Measurements from ENCODE around the gene ROS1. TPM values are rescaled to one million over a fixed set of nuclear protein-coding genes. Genes with fewer than 3 reads are reported as not detected.
"Not testable (repeated sequence)": the region's sequence is repeated elsewhere in the genome, so short reads cannot be mapped to it uniquely, and the experiment has no call there.

ROS1 gene
- under 1 TPM in 2 of 4 donors, not detected in 2; under 0.01 to 0.06 TPM for total RNA-seq

DNA sequence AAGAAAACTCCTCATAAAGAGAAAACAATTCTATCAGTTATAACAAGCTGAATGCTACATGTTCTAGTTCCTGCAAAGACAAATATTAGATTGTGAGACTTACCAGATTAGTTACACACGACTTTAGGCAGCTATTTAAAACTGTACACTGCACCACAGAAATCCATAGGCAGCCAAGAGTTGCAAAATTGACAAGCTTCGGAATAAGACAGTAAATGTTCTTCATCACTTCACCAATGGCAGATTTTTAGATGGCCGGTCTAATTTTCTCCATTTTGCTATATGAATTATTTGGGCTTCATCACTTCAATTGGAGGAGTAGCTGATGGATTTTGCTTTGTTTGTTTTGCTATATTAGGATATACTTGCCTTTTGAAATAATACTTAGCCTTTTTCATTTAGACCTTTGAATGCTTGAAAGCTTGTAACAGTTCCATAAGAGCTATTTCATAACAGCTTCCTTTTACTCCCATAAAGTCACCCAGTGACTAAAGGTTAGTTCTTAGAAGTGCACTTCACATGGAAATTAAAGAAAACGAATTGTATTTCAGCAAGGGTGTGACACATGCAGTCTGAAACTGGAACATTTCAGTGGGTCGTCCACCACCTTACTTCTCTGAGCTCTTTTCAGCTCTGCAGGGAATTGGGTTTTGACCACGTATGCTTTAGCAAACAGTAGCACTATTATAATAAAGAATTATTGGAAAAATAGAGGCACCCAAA is at the start of gene ROS1:
Gene ROS1, minus strand, starts transcription at position 512 of the 723 bp plus-strand sequence. Its CDS starts 286 bp downstream, at position 226.
- no peak for DNase-seq (ENCODE audit: extremely low spot score)
- H3K4me3 ChIP-seq = no peak within 1 kb of the TSS
- H3K9me3 ChIP-seq = no peaks in the 10 kb centered on the region
- TF ChIP-seq, protein P1, sequence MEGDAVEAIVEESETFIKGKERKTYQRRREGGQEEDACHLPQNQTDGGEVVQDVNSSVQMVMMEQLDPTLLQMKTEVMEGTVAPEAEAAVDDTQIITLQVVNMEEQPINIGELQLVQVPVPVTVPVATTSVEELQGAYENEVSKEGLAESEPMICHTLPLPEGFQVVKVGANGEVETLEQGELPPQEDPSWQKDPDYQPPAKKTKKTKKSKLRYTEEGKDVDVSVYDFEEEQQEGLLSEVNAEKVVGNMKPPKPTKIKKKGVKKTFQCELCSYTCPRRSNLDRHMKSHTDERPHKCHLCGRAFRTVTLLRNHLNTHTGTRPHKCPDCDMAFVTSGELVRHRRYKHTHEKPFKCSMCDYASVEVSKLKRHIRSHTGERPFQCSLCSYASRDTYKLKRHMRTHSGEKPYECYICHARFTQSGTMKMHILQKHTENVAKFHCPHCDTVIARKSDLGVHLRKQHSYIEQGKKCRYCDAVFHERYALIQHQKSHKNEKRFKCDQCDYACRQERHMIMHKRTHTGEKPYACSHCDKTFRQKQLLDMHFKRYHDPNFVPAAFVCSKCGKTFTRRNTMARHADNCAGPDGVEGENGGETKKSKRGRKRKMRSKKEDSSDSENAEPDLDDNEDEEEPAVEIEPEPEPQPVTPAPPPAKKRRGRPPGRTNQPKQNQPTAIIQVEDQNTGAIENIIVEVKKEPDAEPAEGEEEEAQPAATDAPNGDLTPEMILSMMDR (IDR thresholded peaks at IDR 0.05) = no peak
- TF ChIP-seq POLR2AphosphoS5 (IDR thresholded peaks at IDR 0.05) (no peak), POLR2A (IDR thresholded peaks at IDR 0.05; ENCODE audit: low read depth) (no peak)
- no peaks in the 10 kb centered on the region for H3K36me3 ChIP-seq
- H3K4me1 ChIP-seq = no peaks in the 10 kb centered on the region
- no peak within 1 kb of the TSS for H3K27ac ChIP-seq (replicated peaks in 1 of 4)
- peaks cover 0 to 5% (median 0%) of the 10 kb centered on the region in 4 donors for H3K27me3 ChIP-seq
- intact Hi-C loops (cut with DNase I) = no loop called here
- WGBS = 69% methylated on average over 6 of the region's 6 CpGs

DNA sequence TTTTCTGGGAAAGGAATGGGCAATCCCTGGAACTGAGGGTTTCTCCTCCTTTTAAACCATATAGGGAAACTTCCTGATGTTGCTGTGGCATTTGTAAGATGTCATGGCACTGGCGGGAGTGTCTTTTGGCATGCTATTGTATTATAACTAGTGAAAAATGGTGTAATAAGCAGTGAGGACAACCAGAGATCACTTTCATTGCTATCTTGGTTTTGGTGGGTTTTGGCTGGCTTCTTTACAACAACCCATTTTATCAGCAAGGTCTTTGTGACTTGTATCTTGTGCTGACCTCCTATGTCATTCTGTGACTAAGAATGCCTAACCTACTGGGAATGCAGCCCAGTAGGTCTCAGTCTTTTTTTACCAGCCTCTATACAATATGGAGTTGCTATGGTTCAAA is 47.7 kb upstream of the ROS1 start:
- no peaks in the 10 kb centered on the region for H3K27me3 ChIP-seq
- H3K27ac ChIP-seq (replicated peaks in 1 of 4) = no peak overlapping the region
- H3K4me3 ChIP-seq = no peak overlapping the region
- no peak for DNase-seq (ENCODE audit: extremely low spot score)
- intact Hi-C loops (cut with DNase I) = no loop called here
- WGBS = 85% methylated on average over 1 of the region's 1 CpG
- H3K4me1 ChIP-seq = no peaks in the 10 kb centered on the region
- H3K9me3 ChIP-seq = no peaks in the 10 kb centered on the region
- no peaks in the 10 kb centered on the region for H3K36me3 ChIP-seq
- TF ChIP-seq EP300 (IDR thresholded peaks at IDR 0.05) = no peak
- no peak for TF ChIP-seq POLR2AphosphoS5 (IDR thresholded peaks at IDR 0.05)
- no peak for TF ChIP-seq POLR2A (IDR thresholded peaks at IDR 0.05; ENCODE audit: low read depth)
- TF ChIP-seq, protein P1 (IDR thresholded peaks at IDR 0.05) = no peak

DNA sequence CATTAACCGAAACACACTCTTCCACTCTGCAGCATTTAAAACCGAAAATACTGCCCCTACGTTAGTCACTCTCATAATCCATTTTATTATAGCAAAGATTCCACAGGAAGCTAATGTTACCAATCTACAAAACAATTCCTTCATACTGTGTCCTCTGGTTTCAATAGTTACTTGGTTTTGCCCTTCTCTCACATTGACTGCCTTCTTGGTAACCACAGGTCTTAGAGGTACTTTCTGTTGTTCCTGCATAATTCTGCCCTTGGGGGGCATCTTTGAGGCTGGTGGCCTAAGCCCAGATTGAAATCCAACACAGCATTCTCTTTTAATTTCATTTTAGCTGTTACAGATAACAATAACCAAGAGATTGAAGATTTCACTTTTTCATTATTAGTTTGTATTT is 46.9 kb upstream of the ROS1 start:
- Histone ChIP-seq H3K9me3 (no peaks in the 10 kb centered on the region), H3K27me3 (no peaks in the 10 kb centered on the region), H3K4me3 (no peak overlapping the region), H3K27ac (replicated peaks in 1 of 4) (no peak overlapping the region), H3K36me3 (no peaks in the 10 kb centered on the region), H3K4me1 (no peaks in the 10 kb centered on the region)
- no peak for DNase-seq (ENCODE audit: extremely low spot score)
- no peak for TF ChIP-seq EP300 (IDR thresholded peaks at IDR 0.05)
- TF ChIP-seq, protein P1 (IDR thresholded peaks at IDR 0.05) = no peak
- intact Hi-C loops (cut with DNase I) = no loop called here
- 85% methylated on average over 3 of the region's 3 CpGs for WGBS

DNA sequence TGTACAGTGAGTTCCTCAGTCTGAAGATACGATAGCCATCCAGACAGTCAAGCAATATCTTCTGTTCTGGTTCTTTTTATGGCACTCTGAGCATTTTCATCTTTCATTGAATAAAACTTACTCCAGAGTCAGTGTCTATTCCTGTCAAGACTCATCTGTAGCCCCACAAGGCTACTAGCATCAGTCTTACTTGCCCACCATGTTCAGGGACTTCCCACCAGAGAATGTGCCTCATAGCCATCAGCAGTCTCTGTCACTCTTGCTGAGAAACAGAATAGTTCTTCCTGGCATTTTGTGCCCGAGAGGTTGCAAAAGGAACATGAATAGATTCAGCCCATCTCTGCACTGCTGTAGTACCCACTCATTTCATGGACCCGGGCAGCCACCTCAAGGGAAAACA is 44.0 kb upstream of the ROS1 start:
- Histone ChIP-seq H3K27ac (replicated peaks in 1 of 4) (no peak overlapping the region), H3K4me3 (no peak overlapping the region), H3K36me3 (no peaks in the 10 kb centered on the region), H3K9me3 (no peaks in the 10 kb centered on the region), H3K4me1 (no peaks in the 10 kb centered on the region), H3K27me3 (no peaks in the 10 kb centered on the region)
- WGBS = 83% methylated on average over 3 of the region's 3 CpGs
- TF ChIP-seq, protein P1 (IDR thresholded peaks at IDR 0.05) = no peak
- TF ChIP-seq POLR2AphosphoS5 (IDR thresholded peaks at IDR 0.05) (no peak), POLR2A (IDR thresholded peaks at IDR 0.05; ENCODE audit: low read depth) (no peak), EP300 (IDR thresholded peaks at IDR 0.05) (no peak)
- intact Hi-C loops (cut with DNase I) = no loop called here
- DNase-seq (ENCODE audit: extremely low spot score) = no peak

DNA sequence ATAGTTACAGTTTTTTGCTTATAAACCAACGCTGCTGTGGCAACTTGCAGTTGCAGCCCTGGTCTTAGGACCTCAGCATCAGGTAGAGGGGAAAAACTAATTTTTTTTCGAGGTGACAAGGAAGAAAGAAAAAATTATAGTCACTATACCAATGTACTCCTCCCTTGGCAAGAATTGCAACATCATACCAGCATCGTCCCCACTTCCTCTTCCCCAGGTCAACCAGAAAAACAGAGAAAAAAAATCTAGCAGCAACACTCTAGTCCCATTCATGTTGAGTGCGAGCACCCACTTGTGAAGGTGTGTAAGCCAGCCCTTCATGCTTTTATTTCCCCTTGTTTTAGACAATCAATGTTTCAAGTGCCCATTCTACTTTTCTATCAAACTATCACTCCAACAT is 43.6 kb upstream of the ROS1 start:
- H3K9me3 ChIP-seq = no peaks in the 10 kb centered on the region
- intact Hi-C loops (cut with DNase I) = no loop called here
- H3K36me3 ChIP-seq = no peaks in the 10 kb centered on the region
- 67% methylated on average over 4 of the region's 4 CpGs for WGBS
- no peak for DNase-seq (ENCODE audit: extremely low spot score)
- no peaks in the 10 kb centered on the region for H3K27me3 ChIP-seq
- TF ChIP-seq POLR2A (IDR thresholded peaks at IDR 0.05; ENCODE audit: low read depth) = no peak
- TF ChIP-seq, protein P1 (IDR thresholded peaks at IDR 0.05) = no peak
- TF ChIP-seq POLR2AphosphoS5 (IDR thresholded peaks at IDR 0.05) = no peak
- no peak for TF ChIP-seq EP300 (IDR thresholded peaks at IDR 0.05)
- no peak overlapping the region for H3K4me3 ChIP-seq
- no peaks in the 10 kb centered on the region for H3K4me1 ChIP-seq
- H3K27ac ChIP-seq (replicated peaks in 1 of 4) = no peak overlapping the region

DNA sequence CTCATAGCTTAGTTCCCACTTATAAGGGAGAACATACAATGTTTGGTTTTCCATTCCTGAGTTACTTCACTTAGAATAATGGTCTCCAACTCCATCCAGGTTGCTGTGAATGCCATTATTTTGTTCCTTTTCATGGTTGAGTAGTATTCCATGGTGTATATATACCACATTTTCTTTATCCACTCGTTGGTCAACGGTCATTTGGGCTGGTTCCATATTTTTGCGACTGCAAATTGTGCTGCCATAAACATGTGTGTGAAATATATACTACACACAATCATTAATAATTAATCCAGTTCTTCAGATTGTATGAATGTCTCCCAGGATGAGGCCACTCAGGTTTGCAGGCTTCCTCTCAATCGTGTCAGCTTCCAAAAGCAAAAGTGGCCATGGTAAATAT is 42.8 kb upstream of the ROS1 start:
- H3K27ac ChIP-seq (replicated peaks in 1 of 4); H3K4me1 ChIP-seq: not testable (repeated sequence)

More for the DNA sequence above, 42.8 kb upstream of the ROS1 start:
- H3K27me3 ChIP-seq; H3K4me3 ChIP-seq; H3K36me3 ChIP-seq; H3K9me3 ChIP-seq; intact Hi-C loops (cut with DNase I); DNase-seq (ENCODE audit: extremely low spot score): not testable (repeated sequence)
- WGBS = 87% methylated on average over 4 of the region's 4 CpGs
